Non-pigmented ciliary epithelial cell (primary cell): Measurements from ENCODE around the gene CDYL.
"Not testable (repeated sequence)": the region's sequence is repeated elsewhere in the genome, so short reads cannot be mapped to it uniquely, and the experiment has no call there.

ENCODE experiments used
- DNase-seq: peaks from one replicate; pipeline ENCODE4 v3.0.0-alpha.2; 2010; ENCODE audit warnings: low read depth

The CDYL gene

DNA sequence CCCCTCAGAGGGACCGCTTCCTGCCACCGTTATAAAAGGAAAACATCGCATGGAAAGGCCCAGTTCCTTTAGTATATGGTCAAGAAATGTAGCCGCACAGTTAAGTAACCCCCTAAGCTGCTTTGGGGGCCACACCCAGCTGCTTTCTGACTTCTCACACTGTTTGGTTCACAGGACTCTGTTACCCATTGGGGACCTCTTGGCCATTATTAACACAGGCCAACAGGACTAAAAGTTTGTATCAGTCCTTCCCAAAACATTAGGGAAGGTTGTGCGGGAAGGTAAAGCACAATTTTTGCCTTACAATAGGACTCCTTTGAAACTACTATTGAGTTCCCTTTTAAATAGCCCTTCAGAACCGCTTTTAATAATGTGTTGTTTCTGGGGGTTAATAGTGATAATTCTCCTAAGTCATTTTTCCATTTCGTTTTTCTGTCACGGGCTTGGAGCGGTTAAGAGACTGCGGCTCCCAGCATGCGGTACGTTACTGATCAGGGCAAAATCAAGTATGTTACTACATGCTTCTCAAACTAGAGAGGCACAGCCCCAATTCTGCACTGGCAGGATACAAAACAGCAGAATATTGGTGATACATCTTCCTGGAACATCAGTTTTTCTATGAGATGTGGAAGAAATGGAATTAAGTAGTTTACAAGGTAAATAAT is 228.3 kb downstream of the CDYL start:
- DNase-seq = no peak

DNA sequence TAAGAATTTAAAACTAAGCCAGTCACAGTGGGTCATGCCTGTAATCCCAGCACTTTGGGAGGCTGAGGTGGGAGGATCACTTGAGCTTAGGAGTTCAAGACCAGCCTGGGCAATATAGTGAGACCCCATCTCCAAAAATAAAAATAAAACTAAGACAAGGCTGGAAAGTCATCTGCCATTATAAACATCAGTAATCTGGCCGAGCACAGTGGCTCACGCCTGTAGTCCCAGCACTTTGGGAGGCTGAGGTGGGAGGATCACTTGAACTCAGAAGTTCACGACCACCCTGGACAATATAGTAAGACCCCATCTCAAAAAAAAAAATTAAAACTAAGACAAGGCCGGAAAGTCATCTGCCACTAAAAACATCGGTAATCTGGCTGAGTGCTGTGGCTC is 228.8 kb downstream of the CDYL start:
- not testable (repeated sequence) for DNase-seq
